ENCODE data around the gene MDK.
"Not testable (repeated sequence)": the region's sequence is repeated elsewhere in the genome, so short reads cannot be mapped to it uniquely, and the experiment has no call there.

MDK gene

GRCh38 chr11:46369458-46370152, 11.9 kb upstream of the MDK start:
- peak; percentile 65 for DNase-seq

- no peak for DNase-seq
These were observed 11.2 kb upstream of the MDK start for GRCh38 chr11:46370253-46370652.

GRCh38 chr11:46371262-46371661, 10.2 kb upstream of the MDK start:
- DNase-seq: not testable (repeated sequence)

GRCh38 chr11:46372086-46372485, 9.4 kb upstream of the MDK start:
- no peak for DNase-seq

- not testable (repeated sequence) for DNase-seq
These were observed 9.0 kb upstream of the MDK start for GRCh38 chr11:46372501-46372900.

- no peak for DNase-seq
These were observed 7.4 kb upstream of the MDK start for GRCh38 chr11:46373787-46374740.

- DNase-seq: no peak
These were observed 6.7 kb upstream of the MDK start for GRCh38 chr11:46374815-46375214.

- DNase-seq: no peak
These were observed 5.9 kb upstream of the MDK start for GRCh38 chr11:46375392-46376101.

- DNase-seq: no peak
These were observed 5.0 kb upstream of the MDK start for GRCh38 chr11:46376258-46377050.

- no peak for DNase-seq
These were observed 4.2 kb upstream of the MDK start for GRCh38 chr11:46377290-46377689.

- DNase-seq: no peak
These were observed 3.6 kb upstream of the MDK start for GRCh38 chr11:46377831-46378230.

GRCh38 chr11:46378296-46378695, 3.2 kb upstream of the MDK start:
- DNase-seq: no peak

- no peak for DNase-seq
These were observed 2.5 kb upstream of the MDK start for GRCh38 chr11:46378811-46379481.

GRCh38 chr11:46379482-46380293, 1.8 kb upstream of the MDK start:
- DNase-seq: not testable (repeated sequence)

- peak; percentile 68 for DNase-seq
These were observed 975 bp upstream of the MDK start for GRCh38 chr11:46380340-46381047.

GRCh38 chr11:46381819-46382645, 563 bp downstream of the MDK start:
- no peak for DNase-seq

GRCh38 chr11:46382646-46383403, 1.4 kb downstream of the MDK start:
- no peak for DNase-seq

- DNase-seq: no peak
These were observed 1.9 kb downstream of the MDK start for GRCh38 chr11:46383404-46383758.
